Measurements from ENCODE around the gene PUS1. TPM values are rescaled to one million over a fixed set of nuclear protein-coding genes. Genes with fewer than 3 reads are reported as not detected.

PUS1 gene
- total and polyA plus RNA-seq, 2 donors from 2014 or later, result 16.1 to 28.8 TPM

GRCh38 chr12:131990980-131991305 lies 61.9 kb downstream of the PUS1 start:
- Histone ChIP-seq H3K9ac (ENCODE audit: low read length in 3 of 3) (no peak overlapping the region), H3K9me3 (ENCODE audit: control insufficient read depth in 2 of 3, insufficient read depth in 1 of 3, low read length in 3 of 3) (no peaks in the 10 kb centered on the region), H3K27ac (ENCODE audit: low read depth in 2 of 2, low read length in 2 of 2) (no peak overlapping the region), H3K27me3 (ENCODE audit: control insufficient read depth, insufficient read depth, low read length) (no peaks in the 10 kb centered on the region), H3K4me1 (ENCODE audit: control insufficient read depth in 2 of 3, insufficient read depth in 2 of 3, low read depth in 1 of 3, low read length in 3 of 3) (no peaks in the 10 kb centered on the region), H3K36me3 (ENCODE audit: control insufficient read depth in 2 of 3, insufficient read depth in 3 of 3, low read length in 3 of 3) (peaks cover 2 to 55% (median 52%) of the 10 kb centered on the region in 3 donors), H3K4me3 (ENCODE audit: low read length in 3 of 3) (no peak overlapping the region)
- DNase-seq (no peak), FAIRE-seq (no peak)
- intact Hi-C loops (cut with DNase I), result no loop called here
- no peak for TF ChIP-seq CTCF (IDR thresholded peaks at IDR 0.05; ENCODE audit: borderline replicate concordance, extremely low read depth, insufficient read depth)

- no peaks in the 10 kb centered on the region for H3K9me3 ChIP-seq (ENCODE audit: control insufficient read depth in 2 of 3, insufficient read depth in 1 of 3, low read length in 3 of 3)
- DNase-seq (no peak), FAIRE-seq (no peak)
- peaks cover 0 to 55% (median 48%) of the 10 kb centered on the region in 3 donors for H3K36me3 ChIP-seq (ENCODE audit: control insufficient read depth in 2 of 3, insufficient read depth in 3 of 3, low read length in 3 of 3)
- no peaks in the 10 kb centered on the region for H3K27me3 ChIP-seq (ENCODE audit: control insufficient read depth, insufficient read depth, low read length)
- H3K4me3 ChIP-seq (ENCODE audit: low read length in 3 of 3), result no peak overlapping the region
- no peak overlapping the region for H3K9ac ChIP-seq (ENCODE audit: low read length in 3 of 3)
- no peak for TF ChIP-seq CTCF (IDR thresholded peaks at IDR 0.05; ENCODE audit: borderline replicate concordance, extremely low read depth, insufficient read depth)
- no peak overlapping the region for H3K27ac ChIP-seq (ENCODE audit: low read depth in 2 of 2, low read length in 2 of 2)
- intact Hi-C loops (cut with DNase I), result no loop called here
- no peaks in the 10 kb centered on the region for H3K4me1 ChIP-seq (ENCODE audit: control insufficient read depth in 2 of 3, insufficient read depth in 2 of 3, low read depth in 1 of 3, low read length in 3 of 3)
These were observed 62.8 kb downstream of the PUS1 start for GRCh38 chr12:131991816-131992430.

- Histone ChIP-seq H3K36me3 (ENCODE audit: control insufficient read depth in 2 of 3, insufficient read depth in 3 of 3, low read length in 3 of 3) (peaks cover 0 to 37% (median 36%) of the 10 kb centered on the region in 3 donors), H3K9ac (ENCODE audit: low read length in 3 of 3) (no peak overlapping the region), H3K27me3 (ENCODE audit: control insufficient read depth, insufficient read depth, low read length) (no peaks in the 10 kb centered on the region), H3K9me3 (ENCODE audit: control insufficient read depth in 2 of 3, insufficient read depth in 1 of 3, low read length in 3 of 3) (no peaks in the 10 kb centered on the region), H3K4me3 (ENCODE audit: low read length in 3 of 3) (no peak overlapping the region), H3K27ac (ENCODE audit: low read depth in 2 of 2, low read length in 2 of 2) (no peak overlapping the region), H3K4me1 (ENCODE audit: control insufficient read depth in 2 of 3, insufficient read depth in 2 of 3, low read depth in 1 of 3, low read length in 3 of 3) (no peaks in the 10 kb centered on the region)
- DNase-seq (no peak), FAIRE-seq (no peak)
- intact Hi-C loops (cut with DNase I), result no loop called here
- TF ChIP-seq CTCF (IDR thresholded peaks at IDR 0.05; ENCODE audit: borderline replicate concordance, extremely low read depth, insufficient read depth), result no peak
These were observed 65.5 kb downstream of the PUS1 start for GRCh38 chr12:131994589-131994988.

Other genes starting within 250 kb of the PUS1 start
- gene SFSWAP, start 218.2 kb upstream of the PUS1 start, total RNA-seq, result 46.2 TPM
- 13.9 TPM for gene SFSWAP, start 218.2 kb upstream of the PUS1 start, polyA plus RNA-seq (ENCODE audit: insufficient read depth, low read depth, low replicate concordance)
- 3.2 TPM for gene MMP17, start 100.9 kb upstream of the PUS1 start, total RNA-seq
- gene MMP17, start 100.9 kb upstream of the PUS1 start, polyA plus RNA-seq (ENCODE audit: insufficient read depth, low read depth, low replicate concordance), result 0.82 TPM
- gene ULK1, start 34.7 kb upstream of the PUS1 start, total RNA-seq, result 33.4 TPM
- 11.4 TPM for gene ULK1, start 34.7 kb upstream of the PUS1 start, polyA plus RNA-seq (ENCODE audit: insufficient read depth, low read depth, low replicate concordance)
- gene EP400, start 20.7 kb downstream of the PUS1 start, total RNA-seq, result 44.7 TPM
- gene EP400, start 20.7 kb downstream of the PUS1 start, polyA plus RNA-seq (ENCODE audit: insufficient read depth, low read depth, low replicate concordance), result 7.5 TPM
- 19.6 TPM for gene DDX51, start 215.0 kb downstream of the PUS1 start, total RNA-seq
- gene DDX51, start 215.0 kb downstream of the PUS1 start, polyA plus RNA-seq (ENCODE audit: insufficient read depth, low read depth, low replicate concordance), result 10.3 TPM
- 20.0 TPM for gene NOC4L, start 215.2 kb downstream of the PUS1 start, total RNA-seq
- 22.3 TPM for gene NOC4L, start 215.2 kb downstream of the PUS1 start, polyA plus RNA-seq (ENCODE audit: insufficient read depth, low read depth, low replicate concordance)

Data from kidney (tissue), 14 donors.